ENCODE data around the gene TAF3. TPM values are rescaled to one million over a fixed set of nuclear protein-coding genes. Genes with fewer than 3 reads are reported as not detected.

Gene TAF3
- total RNA-seq, 1 donor from 2014 or later: 11.8 TPM

GRCh38 chr10:7945469-7946187, 127.3 kb downstream of the TAF3 start:
- Mint-ChIP-seq H3K27ac (ENCODE audit: unreplicated experiment) (no peak overlapping the region), H3K9me3 (no peaks in the 10 kb centered on the region), H3K36me3 (ENCODE audit: low read depth) (no peaks in the 10 kb centered on the region), H3K27me3 (ENCODE audit: low read depth) (no peaks in the 10 kb centered on the region), H3K4me3 (no peak overlapping the region), H3K4me1 (peaks cover 15% of the 10 kb centered on the region)
- TF ChIP-seq CTCF (conservative IDR thresholded peaks at IDR 0.05): no peak
- DNase-seq (ENCODE audit: low read depth, low spot score): no peak

- no peak for DNase-seq (ENCODE audit: low read depth, low spot score)
- no peak overlapping the region for H3K27ac Mint-ChIP-seq (ENCODE audit: unreplicated experiment)
- no peak overlapping the region for H3K4me3 Mint-ChIP-seq
- H3K9me3 Mint-ChIP-seq: no peaks in the 10 kb centered on the region
- no peaks in the 10 kb centered on the region for H3K27me3 Mint-ChIP-seq (ENCODE audit: low read depth)
- TF ChIP-seq CTCF (conservative IDR thresholded peaks at IDR 0.05): no peak
- H3K4me1 Mint-ChIP-seq: peaks cover 15% of the 10 kb centered on the region
- H3K36me3 Mint-ChIP-seq (ENCODE audit: low read depth): peaks cover 3% of the 10 kb centered on the region
These were observed 130.2 kb downstream of the TAF3 start for GRCh38 chr10:7948371-7949000.

DNA sequence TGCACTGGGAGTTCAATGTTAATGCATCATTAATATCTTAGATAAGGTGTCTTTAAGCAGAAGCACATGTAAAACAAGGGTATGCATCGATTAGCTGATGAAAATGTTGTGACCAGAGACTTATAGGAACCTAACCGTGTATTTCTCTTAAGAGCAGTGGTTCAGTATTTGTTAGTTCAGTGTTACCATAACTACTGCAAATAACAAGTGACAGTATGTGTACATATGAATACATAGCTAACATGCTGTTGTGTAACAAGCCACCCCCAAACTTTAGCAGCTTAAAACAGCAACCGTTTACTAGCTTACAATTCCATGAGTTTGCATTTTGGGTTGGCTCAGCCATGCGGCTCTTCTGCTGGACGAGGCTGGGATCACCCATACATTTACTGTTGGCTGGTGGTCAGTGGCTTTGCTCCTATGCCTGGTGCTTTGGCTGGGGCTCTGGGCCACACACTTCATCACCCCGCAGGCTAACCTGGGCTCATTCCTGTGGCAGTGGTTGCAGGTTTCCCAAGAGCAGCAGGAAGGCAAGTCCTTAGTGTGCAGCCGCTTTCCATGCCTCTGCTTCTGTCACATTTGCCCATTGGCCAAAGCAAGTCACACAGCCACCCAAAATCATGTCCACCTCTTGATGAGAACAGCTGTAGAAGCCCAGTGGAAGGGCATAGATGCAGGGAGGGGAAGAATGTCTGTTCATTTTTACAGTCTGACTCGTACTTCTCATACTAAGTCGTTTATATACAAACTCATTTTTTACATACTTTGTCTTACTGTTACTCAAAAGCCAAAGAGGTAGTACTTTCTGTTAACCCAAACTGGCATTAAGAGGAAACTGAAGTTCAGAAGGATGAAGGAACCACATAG, 132.9 kb downstream of the TAF3 start:
- no peak overlapping the region for H3K4me3 Mint-ChIP-seq
- H3K36me3 Mint-ChIP-seq (ENCODE audit: low read depth): peaks cover 3% of the 10 kb centered on the region
- H3K4me1 Mint-ChIP-seq: peaks cover 5% of the 10 kb centered on the region
- TF ChIP-seq CTCF (conservative IDR thresholded peaks at IDR 0.05): no peak
- H3K27me3 Mint-ChIP-seq (ENCODE audit: low read depth): no peaks in the 10 kb centered on the region
- no peak overlapping the region for H3K27ac Mint-ChIP-seq (ENCODE audit: unreplicated experiment)
- no peak for DNase-seq (ENCODE audit: low read depth, low spot score)
- no peaks in the 10 kb centered on the region for H3K9me3 Mint-ChIP-seq

DNA sequence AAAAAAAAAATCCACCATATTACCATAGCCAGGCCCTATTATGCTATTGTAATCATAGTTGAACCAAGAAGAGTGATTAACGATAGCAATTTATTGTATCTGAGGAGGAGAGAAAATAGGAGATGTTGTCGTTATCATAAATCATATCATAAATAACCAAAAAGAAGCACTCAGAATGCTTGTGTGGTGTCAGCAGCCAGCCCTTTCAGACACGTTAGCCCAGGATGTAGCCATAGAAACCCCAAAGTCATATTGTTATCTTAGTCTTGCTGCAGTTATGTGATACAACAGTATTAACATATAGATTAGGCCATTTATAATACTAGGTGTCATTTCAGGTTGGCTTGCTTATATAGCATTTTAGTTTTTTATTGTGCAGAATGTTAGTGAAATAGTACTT, 134.0 kb downstream of the TAF3 start:
- no peak for DNase-seq (ENCODE audit: low read depth, low spot score)
- Mint-ChIP-seq H3K9me3 (no peaks in the 10 kb centered on the region), H3K36me3 (ENCODE audit: low read depth) (peaks cover 3% of the 10 kb centered on the region), H3K27ac (ENCODE audit: unreplicated experiment) (no peak overlapping the region), H3K4me1 (peaks cover 4% of the 10 kb centered on the region), H3K4me3 (no peak overlapping the region), H3K27me3 (ENCODE audit: low read depth) (no peaks in the 10 kb centered on the region)
- no peak for TF ChIP-seq CTCF (conservative IDR thresholded peaks at IDR 0.05)

- peaks cover 3% of the 10 kb centered on the region for H3K36me3 Mint-ChIP-seq (ENCODE audit: low read depth)
- H3K9me3 Mint-ChIP-seq: no peaks in the 10 kb centered on the region
- H3K27ac Mint-ChIP-seq (ENCODE audit: unreplicated experiment): no peak overlapping the region
- no peaks in the 10 kb centered on the region for H3K27me3 Mint-ChIP-seq (ENCODE audit: low read depth)
- no peak overlapping the region for H3K4me3 Mint-ChIP-seq
- no peak for DNase-seq (ENCODE audit: low read depth, low spot score)
- H3K4me1 Mint-ChIP-seq: peaks cover 3% of the 10 kb centered on the region
- no peak for TF ChIP-seq CTCF (conservative IDR thresholded peaks at IDR 0.05)
These were observed 135.1 kb downstream of the TAF3 start for GRCh38 chr10:7953447-7953846.
